ENCODE measurements around the gene CREBL2. TPM values are rescaled to one million over a fixed set of nuclear protein-coding genes. Genes with fewer than 3 reads are reported as not detected.

CREBL2 gene
- total RNA-seq, 1 experiment from 2014 or later, result 20.4 TPM

GRCh38 chr12:12620730-12621315, 9.1 kb downstream of the CREBL2 start:
- Mint-ChIP-seq H3K36me3 (ENCODE audit: insufficient read depth, unreplicated experiment) (no peaks in the 10 kb centered on the region), H3K4me1 (ENCODE audit: low read depth, unreplicated experiment) (peaks cover 18% of the 10 kb centered on the region), H3K27me3 (ENCODE audit: unreplicated experiment) (no peaks in the 10 kb centered on the region), H3K27ac (ENCODE audit: unreplicated experiment) (no peak overlapping the region), H3K4me3 (ENCODE audit: low read depth, unreplicated experiment) (no peak overlapping the region), H3K9me3 (ENCODE audit: low read depth, unreplicated experiment) (no peaks in the 10 kb centered on the region)
- no TSS peak for BruUV-seq (replicated peaks)
- TF ChIP-seq, protein P1, sequence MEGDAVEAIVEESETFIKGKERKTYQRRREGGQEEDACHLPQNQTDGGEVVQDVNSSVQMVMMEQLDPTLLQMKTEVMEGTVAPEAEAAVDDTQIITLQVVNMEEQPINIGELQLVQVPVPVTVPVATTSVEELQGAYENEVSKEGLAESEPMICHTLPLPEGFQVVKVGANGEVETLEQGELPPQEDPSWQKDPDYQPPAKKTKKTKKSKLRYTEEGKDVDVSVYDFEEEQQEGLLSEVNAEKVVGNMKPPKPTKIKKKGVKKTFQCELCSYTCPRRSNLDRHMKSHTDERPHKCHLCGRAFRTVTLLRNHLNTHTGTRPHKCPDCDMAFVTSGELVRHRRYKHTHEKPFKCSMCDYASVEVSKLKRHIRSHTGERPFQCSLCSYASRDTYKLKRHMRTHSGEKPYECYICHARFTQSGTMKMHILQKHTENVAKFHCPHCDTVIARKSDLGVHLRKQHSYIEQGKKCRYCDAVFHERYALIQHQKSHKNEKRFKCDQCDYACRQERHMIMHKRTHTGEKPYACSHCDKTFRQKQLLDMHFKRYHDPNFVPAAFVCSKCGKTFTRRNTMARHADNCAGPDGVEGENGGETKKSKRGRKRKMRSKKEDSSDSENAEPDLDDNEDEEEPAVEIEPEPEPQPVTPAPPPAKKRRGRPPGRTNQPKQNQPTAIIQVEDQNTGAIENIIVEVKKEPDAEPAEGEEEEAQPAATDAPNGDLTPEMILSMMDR (IDR thresholded peaks at IDR 0.05; ENCODE audit: unreplicated experiment), result no peak
- CTCF ChIA-PET, result interaction anchor here (0.6 to 0.9 kb wide), 6 partner anchors 26 to 586 kb away, joined by 3 to 6 read pairs (median 3); no protein-coding TSS in a partner anchor
- no peak for DNase-seq
- intact Hi-C loops (cut with micrococcal nuclease; ENCODE audit: unreplicated experiment), result no loop called here

- TF ChIP-seq, protein P1 (IDR thresholded peaks at IDR 0.05; ENCODE audit: unreplicated experiment), result no peak
- H3K27me3 Mint-ChIP-seq (ENCODE audit: unreplicated experiment), result no peaks in the 10 kb centered on the region
- H3K36me3 Mint-ChIP-seq (ENCODE audit: insufficient read depth, unreplicated experiment), result no peaks in the 10 kb centered on the region
- H3K4me3 Mint-ChIP-seq (ENCODE audit: low read depth, unreplicated experiment), result no peak overlapping the region
- H3K4me1 Mint-ChIP-seq (ENCODE audit: low read depth, unreplicated experiment), result peaks cover 9% of the 10 kb centered on the region
- no peak overlapping the region for H3K27ac Mint-ChIP-seq (ENCODE audit: unreplicated experiment)
- CTCF ChIA-PET, result no interaction called here
- no peak for DNase-seq
- intact Hi-C loops (cut with micrococcal nuclease; ENCODE audit: unreplicated experiment), result no loop called here
- H3K9me3 Mint-ChIP-seq (ENCODE audit: low read depth, unreplicated experiment), result no peaks in the 10 kb centered on the region
- BruUV-seq (replicated peaks), result no TSS peak
Measured at GRCh38 chr12:12622418-12622817, 10.7 kb downstream of the CREBL2 start.

DNA sequence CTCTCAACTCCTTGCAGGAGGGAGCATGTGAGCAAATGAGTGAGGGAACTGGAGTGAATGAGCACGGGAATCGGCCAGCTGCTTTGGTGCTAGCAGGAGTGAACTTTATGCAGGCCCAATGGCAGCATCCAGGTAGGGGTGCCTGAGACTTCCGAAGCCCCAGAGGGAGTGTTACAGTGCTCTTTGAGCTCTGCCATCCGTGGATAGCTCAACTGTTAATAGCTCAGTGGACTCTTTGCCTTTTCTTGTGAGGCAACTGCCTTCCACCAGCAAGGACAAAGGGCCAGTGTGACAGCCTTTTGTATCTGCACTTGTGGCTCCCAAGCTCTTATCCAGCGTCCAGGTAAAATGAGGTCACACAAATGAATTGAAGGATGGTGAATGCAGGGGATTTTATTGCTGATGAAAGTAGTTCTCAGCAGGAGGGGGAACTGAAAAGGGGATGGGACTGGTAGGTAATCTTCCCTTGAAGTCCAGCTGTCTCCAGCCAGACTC, 12.9 kb downstream of the CREBL2 start:
- H3K27ac Mint-ChIP-seq (ENCODE audit: unreplicated experiment), result no peak overlapping the region
- DNase-seq, result no peak
- CTCF ChIA-PET, result no interaction called here
- intact Hi-C loops (cut with micrococcal nuclease; ENCODE audit: unreplicated experiment), result no loop called here
- H3K4me3 Mint-ChIP-seq (ENCODE audit: low read depth, unreplicated experiment), result no peak overlapping the region
- TF ChIP-seq, protein P1 (IDR thresholded peaks at IDR 0.05; ENCODE audit: unreplicated experiment), result no peak
- no peaks in the 10 kb centered on the region for H3K9me3 Mint-ChIP-seq (ENCODE audit: low read depth, unreplicated experiment)
- H3K36me3 Mint-ChIP-seq (ENCODE audit: insufficient read depth, unreplicated experiment), result peaks cover 6% of the 10 kb centered on the region
- no peaks in the 10 kb centered on the region for H3K27me3 Mint-ChIP-seq (ENCODE audit: unreplicated experiment)
- H3K4me1 Mint-ChIP-seq (ENCODE audit: low read depth, unreplicated experiment), result peaks cover 25% of the 10 kb centered on the region
- BruUV-seq (replicated peaks), result no TSS peak

DNA sequence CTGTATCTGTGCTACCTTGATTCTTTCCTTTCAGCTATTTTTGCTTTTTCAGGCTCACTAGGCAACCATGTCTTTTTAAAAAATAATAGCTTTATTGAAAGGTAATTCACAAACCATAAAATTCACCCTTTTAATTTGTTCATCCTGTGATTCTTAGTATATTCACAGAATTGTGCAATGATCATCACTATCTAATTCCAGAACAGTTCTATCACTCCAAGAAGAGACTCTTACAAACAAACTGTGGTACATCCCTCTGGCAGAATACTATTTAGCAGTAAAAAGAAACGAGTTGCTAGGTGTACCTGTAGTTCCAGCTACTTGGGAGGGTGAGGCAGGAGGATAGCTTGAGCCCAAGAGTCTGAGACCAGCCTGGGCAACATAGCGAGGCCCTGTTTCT, 14.8 kb downstream of the CREBL2 start:
- CTCF ChIA-PET, result interaction anchor here (0.6 to 0.7 kb wide), 2 partner anchors 191 to 985 kb away, joined by 3 to 4 read pairs; no protein-coding TSS in a partner anchor
- intact Hi-C loops (cut with micrococcal nuclease; ENCODE audit: unreplicated experiment), result no loop called here
- H3K4me3 Mint-ChIP-seq (ENCODE audit: low read depth, unreplicated experiment), result no peak overlapping the region
- TF ChIP-seq, protein P1 (IDR thresholded peaks at IDR 0.05; ENCODE audit: unreplicated experiment), result no peak
- H3K27ac Mint-ChIP-seq (ENCODE audit: unreplicated experiment), result no peak overlapping the region
- DNase-seq, result no peak
- no peaks in the 10 kb centered on the region for H3K9me3 Mint-ChIP-seq (ENCODE audit: low read depth, unreplicated experiment)
- H3K36me3 Mint-ChIP-seq (ENCODE audit: insufficient read depth, unreplicated experiment), result peaks cover 6% of the 10 kb centered on the region
- peaks cover 18% of the 10 kb centered on the region for H3K4me1 Mint-ChIP-seq (ENCODE audit: low read depth, unreplicated experiment)
- BruUV-seq (replicated peaks), result no TSS peak
- no peaks in the 10 kb centered on the region for H3K27me3 Mint-ChIP-seq (ENCODE audit: unreplicated experiment)
